NCI-H460 (cell line): Measurements from ENCODE around the gene VPS45. TPM values are rescaled to one million over a fixed set of nuclear protein-coding genes. Genes with fewer than 3 reads are reported as not detected.

Experiments used
- DNase-seq: peaks from one replicate; pipeline ENCODE4 v3.0.0-alpha.2; 2016; ENCODE audit warnings: low read depth; ENCODE audit errors: extremely low read depth
- total RNA-seq: library from RNA; depleted of rRNA; stranded (reverse); fragments of >200 nt; shearing (Covaris generic); gene quantifications from 2 replicates; pipeline ENCODE4 v1.2.3, GENCODE V29; 2014

Gene VPS45
- total RNA-seq, 1 experiment from 2014 or later: 46.9 TPM

DNA sequence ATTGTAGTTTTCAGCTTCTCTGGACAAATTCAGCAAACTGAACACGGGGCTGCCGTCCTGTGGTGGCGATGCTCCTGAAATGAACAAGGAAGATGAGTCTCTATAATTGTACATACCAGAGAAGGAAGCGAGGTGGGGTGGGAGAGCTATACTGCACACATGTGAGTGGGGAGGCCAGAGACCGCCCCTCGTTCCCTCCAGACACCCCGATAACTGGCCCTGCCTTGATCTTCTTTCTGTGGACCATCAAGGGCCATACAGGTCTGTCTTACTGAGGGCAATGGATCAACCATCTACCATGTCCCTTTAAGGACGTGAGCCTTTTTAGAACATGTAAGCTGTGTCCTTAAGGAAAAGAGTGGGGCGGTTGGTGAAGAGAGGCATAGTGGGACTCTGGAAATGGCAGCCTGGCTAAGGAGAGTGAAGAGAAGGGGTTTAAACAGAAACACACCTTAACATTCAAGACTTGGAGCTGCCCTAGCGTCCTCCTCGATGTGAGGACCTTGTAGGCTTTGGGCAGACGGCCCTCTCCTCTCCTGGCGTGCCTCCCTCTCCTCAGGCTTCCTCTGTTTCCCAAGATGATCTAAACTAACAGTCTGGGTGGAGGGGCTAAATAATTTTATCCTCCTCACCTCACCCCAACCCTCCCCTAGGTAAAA, 88.0 kb downstream of the VPS45 start:
- no peak for DNase-seq

DNA sequence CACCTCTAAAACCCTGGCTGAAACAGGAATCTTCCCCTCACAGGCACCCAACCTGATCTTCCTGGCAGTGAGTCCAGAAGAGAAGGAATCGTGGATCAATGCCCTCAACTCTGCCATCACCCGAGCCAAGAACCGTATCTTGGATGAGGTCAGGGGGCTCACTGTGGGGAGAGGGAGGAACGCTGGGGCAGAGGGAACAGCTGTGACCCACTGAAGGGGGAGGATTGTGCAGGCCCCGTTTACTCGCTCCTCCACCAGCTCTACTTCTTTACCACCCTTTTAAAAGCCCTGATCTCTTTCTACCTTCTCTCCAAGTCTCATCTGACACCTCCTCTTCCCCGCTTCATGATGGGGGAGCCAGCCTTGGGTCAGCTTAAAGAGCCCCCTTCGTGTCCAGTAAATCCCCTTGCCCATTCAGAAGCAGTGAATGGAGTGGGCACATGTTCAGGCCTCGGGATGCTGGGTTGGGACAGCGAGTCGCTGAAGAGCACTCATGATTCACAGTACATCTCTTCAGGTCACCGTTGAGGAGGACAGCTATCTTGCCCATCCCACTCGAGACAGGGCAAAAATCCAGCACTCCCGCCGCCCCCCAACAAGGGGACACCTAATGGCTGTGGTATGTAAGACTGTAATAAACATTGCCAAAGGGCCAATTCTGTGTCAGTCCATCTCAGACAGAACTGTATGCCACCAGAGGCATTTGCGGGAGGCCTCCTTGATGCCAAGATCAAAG, 89.5 kb downstream of the VPS45 start:
- no peak for DNase-seq

DNA sequence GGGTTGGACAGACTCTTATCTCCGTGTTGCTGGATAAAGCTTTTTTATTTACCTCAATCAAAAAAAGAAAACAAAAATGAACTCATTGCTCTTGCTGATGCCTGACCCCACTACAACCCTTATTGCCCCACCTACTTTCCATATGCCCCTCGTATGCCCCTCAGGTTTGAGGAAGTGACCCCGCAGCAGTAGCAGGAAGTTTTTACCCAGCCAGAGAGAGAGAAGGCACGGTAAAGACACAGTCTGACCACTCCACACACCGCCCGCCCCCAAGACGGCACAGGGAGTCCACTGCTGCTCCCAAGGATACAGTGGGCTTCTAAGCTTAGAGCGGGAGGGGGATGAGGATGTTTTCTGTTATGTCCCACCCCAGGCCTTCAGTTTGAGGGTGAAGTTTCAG, 92.0 kb downstream of the VPS45 start:
- DNase-seq: no peak

DNA sequence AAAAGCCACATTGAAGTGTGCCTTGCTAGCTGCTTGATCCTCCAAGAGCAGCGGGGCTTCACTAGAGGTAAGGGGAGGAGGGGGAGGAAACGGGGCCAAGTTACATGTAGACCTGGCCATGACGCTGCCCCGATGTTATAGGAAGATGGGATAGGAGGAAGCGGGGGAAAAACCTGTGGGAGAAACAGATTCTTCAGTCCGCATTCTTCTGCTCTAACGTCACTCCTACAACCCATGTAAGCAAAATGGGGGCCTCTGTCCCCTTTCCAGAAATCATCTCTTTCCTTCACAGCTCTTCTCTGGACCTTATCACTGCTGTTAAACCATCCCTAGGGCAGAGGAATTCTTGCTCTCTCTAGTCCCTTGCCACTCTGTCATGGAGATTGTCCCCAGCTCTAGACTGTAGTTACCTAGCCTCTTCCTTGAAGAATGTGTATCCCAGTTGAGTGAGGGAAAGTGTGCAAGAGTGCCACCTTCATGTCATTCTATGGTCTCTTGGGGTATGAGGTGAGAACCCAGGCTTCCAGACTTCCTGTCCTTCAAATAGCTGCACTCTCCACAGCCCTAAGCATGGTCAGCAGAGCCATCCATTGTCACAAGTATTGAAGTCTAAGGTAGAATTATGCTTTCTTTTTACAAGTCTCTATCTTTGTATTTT, 93.5 kb downstream of the VPS45 start:
- no peak for DNase-seq

DNA sequence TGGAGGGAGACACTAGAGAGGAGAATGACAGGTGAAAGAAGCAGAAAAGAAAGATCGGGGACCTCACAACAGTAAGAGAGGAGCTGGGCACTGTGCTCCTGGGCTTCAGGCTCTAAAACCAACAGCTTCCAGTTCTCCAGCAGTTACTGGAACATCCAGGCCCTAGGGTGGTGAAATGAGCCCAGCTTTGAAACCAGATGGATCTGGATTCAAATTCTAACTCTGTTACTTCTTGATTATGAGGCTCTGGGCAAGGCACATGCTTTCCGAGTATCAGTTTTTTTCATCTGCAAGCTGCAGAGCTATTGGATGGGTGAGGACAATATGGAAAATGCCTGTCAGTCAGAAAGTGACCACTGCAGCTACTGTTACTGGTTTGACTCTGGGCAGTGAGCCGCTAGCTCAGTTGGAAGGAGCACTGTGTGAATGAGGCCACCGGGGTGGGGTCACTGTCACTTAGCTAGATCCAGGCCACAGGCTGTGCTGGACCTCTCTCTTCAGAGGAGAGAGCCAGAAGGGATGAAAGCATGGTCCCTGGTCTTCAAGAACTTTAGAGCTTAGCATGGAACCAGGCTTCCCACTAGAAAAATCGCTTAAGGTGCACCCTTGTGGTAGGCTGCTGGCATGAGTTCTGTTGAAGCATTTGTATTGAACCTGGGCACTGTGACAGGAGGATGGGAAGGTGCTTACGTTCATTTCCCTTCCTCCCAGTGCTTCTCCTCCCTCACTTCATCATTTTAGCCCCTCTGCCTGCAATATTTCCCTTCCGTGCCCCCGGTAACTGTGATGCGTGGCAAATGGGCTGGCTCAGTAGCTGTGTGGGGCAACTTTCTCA, 94.4 kb downstream of the VPS45 start:
- no peak for DNase-seq

DNA sequence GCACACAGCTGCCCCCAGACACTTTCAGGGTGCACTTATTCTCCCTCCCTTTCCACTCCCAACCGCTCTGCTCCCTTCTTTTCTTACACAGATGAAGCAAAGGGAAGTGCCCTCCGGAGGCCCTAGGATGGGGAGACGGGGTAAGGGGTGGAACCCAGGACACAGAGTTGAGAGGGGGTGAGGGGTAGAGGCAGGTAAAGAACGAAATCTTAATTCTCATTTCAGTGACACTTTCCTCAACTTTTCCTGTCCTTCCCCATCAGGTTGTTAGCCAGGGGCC, 94.9 kb downstream of the VPS45 start:
- no peak for DNase-seq

DNA sequence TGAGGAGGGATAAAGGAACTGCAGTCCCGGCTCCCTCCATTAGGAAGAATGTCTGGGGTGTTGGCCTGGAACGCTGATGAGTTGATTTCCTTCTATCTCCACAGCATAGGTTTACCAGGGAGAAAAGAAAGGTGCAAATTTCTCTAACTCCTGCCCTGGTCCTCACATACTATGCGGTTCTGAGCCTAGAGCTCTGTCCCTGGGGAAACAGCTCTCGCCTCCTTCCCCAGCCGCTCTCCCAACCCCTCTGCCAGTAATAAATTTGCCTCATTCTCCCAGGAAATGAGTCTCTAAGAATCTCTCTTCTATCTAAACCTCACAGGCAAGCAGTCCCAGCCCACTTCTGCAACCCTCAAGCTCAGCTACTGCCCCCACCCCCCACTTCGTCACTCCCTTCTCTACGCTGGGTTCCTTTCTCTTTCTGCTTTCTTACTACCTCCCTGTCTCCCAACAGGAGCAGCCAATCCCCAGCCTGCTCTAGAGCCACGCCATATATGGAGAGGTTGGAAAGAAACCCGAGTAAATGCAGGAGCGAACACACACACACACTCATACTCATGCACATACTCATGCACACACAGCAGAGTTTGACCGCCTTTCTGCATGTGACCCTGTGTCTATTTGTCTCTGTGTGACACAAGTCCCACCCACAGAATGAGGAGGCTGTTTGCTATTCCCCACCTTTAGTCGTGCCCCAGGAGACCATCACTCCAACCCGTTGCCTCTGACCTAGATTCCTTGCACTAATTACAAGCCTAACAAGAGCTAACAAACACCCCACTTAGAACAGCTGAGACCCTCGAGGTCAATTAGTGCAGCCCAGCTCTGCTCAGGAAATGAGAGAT, 95.5 kb downstream of the VPS45 start:
- peak; percentile 86 for DNase-seq

DNA sequence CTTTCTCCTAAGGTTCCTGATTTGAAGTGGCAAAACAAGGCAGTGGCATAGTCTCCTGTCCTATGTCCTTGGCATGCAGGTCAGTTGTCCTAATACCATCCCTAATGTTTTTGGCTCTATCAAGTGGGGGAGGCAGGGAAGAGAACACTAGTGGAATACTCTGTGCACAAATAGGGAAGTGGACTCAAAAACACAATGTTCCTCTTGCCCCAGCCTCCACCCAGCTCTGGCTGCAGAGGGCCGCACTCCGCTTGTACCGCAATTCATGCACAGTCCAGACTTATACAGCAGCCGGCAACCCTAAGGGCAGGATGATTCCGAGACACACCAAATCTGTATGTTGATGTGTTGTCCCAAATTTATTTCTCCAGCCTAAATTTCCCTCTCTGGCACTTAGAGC, 96.6 kb downstream of the VPS45 start:
- no peak for DNase-seq

DNA sequence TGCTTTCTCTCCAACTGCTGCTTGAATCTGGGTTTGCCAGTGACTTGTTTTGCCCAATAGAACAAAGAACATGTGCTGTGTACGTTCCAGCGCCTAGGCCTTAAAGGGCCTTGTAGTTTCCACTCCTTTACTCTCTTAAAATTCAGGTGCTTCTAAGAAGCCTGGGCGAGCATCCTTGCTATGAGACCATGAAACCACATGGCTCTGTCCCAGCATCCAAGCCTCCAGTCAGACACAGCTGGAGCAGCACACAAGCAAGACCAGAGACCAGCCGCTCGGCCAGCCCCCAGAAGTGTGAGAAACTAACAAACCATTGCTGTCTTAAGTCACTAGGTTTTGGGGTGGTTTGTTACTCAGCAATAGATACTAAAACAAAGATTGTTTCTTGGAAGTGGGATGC, 97.2 kb downstream of the VPS45 start:
- no peak for DNase-seq

DNA sequence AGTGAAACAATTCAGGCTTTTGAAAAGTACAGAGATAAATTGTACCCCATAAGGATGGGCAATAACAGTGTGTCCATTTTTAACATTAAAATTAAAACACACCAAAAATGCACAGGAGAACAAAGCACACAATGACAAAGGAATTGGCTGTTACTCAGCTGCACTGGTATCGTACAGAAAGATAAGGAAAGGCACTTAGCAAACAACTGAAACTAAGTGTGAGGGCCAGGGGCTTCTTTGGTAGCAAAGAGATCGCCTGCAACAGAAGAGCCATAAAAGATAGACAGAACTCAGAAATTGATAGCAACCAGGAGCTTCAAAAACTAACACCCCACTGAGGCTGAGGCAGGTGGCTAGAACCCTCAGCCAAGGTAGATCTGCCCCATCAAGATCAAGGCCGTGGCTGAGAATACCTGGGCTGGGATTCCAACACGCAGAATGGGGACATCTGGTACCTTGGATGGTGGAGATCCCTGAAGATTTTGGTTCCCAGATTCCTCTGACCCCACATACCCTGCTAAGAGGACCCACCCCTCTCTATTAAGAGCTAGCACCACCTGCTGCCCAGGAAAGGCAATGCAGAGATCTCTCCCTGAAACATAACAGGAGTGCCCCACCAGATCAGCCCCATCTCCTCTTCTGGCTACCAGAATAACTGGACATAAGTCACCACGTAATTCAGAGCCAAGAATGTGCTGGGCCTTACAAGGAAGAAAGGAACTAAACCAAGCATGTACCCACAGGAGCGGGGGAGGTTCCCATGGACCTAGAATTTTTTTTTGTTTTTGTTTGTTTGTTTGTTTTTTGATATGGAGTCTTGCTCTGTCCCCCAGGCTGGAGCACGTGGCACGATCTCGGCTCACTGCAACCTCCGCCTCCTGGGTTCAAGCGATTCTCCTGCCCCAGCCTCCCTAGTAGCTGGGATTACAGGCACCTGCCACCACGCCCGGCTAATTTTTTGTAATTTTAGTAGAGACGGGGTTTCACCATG, 98.3 kb downstream of the VPS45 start:
- peak; percentile 50 for DNase-seq

DNA sequence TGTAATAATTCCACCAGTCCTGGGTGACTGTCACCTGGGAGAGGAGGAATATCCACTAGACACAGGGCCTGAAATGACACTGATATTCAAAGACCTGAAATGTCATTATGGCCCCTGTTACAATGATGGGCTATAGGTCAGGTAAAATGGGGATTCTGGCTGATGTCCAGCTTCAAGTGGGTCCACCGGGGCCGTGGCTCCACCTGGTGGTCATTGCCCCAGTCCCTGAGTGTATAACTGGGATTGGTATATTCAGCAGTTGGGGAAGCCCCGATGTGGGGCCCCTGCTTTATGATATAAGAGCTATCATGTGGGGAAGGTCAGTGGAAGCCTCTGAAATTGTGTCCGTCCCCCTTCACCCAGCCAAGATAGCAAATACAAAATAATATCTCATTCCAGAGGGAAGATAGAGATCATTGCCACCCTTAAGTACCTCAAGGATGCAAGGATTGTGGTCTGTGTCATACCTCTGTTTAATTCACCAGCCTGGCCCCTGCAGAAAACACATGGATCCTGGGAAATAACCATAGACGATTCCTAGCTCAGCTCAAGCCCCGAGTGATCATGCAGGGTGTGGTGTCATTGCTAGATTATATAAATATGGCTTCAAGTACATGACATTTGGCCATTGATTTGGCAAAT, 101.5 kb downstream of the VPS45 start:
- peak; percentile 69 for DNase-seq

DNA sequence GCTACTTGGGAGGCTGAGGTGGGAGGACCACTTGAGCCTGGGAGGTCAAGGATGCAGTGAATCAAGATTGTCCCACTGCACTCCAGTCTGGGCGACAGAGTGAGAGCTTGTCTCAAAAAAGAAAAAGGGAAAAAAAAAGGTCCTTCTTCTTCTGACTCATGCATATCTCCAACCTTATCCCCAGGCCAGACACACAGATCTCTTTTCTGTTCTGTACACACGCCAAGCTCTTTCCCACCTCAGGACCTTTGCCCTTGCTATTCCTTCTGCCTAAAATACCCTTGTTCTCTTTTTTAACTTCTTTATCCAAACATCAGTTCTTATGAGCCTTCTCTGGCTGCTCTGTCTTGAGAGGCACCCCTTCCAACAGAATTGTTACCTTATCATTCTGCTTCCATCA, 104.2 kb downstream of the VPS45 start:
- DNase-seq: no peak

DNA sequence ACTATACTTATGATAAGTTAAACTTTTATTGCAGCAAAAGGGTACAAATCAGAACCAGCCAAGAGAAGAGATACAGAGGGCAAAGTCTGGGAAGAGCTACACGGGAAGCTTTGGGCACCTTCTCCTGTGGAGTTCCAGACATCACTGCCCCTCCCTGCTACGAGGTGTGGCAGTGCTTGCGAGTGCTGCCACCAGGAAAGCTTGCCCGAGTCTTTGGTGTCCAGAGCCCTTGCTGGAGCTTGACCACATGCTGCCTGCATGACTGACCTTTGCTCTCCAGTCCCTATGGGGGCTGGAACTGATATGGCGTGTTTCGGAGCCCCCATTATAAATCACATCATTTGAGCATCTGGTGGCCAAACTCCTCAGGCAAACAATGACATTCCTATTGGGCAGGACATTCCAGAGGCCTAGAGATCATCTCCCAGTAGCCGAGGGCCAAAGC, 105.6 kb downstream of the VPS45 start:
- DNase-seq: no peak

DNA sequence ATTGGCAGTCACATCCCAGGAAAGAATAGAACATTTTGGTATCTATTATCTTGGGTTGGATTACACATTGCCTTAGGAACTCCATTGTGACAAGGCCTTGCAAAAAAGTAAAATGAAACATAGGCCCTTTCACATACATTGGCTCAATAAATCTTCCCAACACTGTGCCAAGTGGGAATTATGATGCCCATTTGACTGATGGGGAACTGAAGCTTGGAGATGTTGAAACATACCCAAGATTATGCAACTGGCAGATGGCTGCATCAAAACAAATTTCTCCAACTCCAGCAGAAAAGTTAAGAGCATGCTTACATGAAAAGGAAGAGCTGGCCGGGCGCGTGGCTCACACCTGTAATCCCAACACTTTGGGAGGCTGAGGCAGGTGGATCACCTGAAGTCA, 109.0 kb downstream of the VPS45 start:
- no peak for DNase-seq

DNA sequence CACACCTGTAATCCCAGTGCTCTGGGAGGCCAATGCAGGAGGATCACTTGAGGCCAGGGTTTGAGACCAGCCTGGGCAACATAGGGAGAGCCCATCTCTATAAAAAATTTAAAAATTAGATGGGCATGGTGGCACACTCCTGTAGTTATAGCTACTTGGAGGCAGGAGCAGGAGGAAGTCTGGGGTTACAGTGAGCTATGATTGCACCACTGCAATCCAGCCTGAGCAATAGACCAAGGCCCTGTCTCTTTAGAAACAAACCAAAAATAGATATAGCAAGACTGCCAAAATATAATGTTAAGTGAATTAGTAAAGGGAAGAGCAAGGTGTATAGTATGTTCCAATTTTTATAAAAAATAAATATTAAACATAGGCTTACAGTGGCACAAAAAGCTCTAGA, 111.0 kb downstream of the VPS45 start:
- DNase-seq: no peak

DNA sequence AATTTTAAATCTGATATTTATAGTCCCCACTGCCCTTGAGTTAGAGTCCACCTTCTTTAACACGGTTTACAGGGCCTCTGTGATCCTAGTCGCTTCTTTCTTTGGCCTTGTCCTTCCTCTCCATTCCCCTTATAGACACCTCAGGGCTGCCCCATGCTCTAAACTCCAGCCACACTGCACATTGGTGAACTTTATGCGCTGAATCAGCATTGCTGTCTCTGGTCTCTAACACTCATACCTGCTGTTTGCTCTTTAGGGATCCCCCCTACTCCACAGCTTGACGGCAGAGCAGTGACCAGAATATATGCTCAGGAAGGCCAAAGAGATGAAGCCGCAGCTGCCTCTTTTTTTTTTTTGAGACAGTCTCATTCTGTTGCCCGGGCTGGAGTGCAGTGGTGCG, 112.3 kb downstream of the VPS45 start:
- DNase-seq: no peak

DNA sequence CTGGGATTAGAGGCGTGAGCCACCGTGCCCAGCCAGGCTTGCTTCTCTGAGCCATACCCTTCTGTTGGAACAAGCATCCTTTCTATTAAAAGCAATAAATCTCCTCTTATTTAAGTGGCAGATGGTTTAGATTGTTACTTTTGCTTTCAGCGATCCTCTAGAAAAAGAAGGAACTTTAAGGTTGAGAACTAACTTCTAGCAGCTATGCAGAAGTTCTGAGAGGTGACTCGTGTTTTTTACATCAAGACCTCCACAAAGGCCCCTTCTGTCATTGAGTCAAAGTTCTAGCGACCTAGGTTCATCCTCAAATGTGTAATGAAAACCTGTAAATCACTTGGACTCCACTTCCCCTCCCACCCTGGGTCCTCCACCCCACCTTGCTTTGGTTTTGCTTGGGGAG, 112.9 kb downstream of the VPS45 start:
- no peak for DNase-seq

DNA sequence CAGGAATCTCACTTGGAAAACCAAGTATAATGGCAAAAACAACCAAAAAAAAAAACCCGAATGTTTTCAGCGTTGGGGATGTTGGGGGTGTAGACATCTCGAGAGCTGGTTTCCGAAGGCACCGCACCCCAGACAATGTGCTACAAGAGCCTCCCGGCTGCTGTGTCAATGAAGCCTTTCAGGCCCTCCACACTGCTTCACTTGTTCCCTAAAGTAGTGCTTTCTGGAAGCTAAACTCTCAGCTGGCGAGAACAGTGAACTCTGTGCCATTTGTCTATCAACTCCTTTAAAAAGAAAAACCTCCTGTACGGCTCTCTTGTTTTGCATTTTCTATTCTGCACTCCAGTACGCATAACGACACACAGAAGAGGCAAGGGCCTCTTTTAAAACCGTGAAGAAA, 114.7 kb downstream of the VPS45 start:
- no peak for DNase-seq

DNA sequence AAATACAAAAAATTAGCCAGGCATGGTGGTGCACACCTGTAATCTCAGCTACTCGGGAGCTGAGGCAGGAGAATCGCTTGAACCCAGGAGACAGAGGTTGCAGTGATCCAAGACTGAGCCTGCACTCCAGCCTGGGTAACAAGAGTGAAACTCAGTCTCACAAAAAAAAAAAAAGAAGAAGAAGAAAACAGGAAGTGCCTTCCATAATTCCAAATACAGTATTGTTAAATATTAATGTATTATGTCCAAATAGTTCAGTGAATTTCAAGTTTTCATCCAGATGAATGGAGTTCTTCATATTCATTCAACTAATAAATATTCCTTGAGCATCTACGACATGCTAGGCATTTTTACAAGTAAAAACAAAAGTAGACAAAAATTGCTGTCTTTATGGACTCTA, 115.5 kb downstream of the VPS45 start:
- DNase-seq: no peak
